ENCODE results near the gene HLA-DOA. TPM values are rescaled to one million over a fixed set of nuclear protein-coding genes. Genes with fewer than 3 reads are reported as not detected.

Gene HLA-DOA
- total and polyA plus RNA-seq, 4 donors = 0.69 to 3.0 (median 1.6) TPM

DNA sequence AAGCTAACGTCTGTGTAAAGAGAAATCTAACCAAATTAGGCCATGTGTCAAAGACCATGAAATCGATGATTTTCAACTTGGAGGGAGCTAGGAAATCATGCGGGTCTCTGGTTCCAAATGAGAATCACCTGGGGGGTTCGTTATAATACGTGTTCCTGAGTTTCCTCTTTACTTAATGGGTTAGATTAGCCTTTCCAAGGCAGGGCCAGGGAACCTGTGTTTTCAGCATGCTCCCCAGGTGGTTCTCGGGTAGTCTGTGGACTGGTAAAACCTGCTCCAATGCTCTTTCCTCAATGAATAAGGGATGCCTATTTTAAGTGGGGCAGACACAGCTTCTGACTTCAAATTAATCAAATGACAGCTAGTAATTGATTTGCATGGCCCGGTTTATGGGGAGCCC, 965 bp upstream of the HLA-DOA start:
- H3K4me3 ChIP-seq (ENCODE audit: low read depth in 1 of 3, low read length in 3 of 3) = no peak overlapping the region
- H3K4me1 ChIP-seq (ENCODE audit: control insufficient read depth in 4 of 4, insufficient read depth in 4 of 4, low read length in 3 of 4) = no peaks in the 10 kb centered on the region
- H3K36me3 ChIP-seq (ENCODE audit: control insufficient read depth in 4 of 4, insufficient read depth in 3 of 4, low read depth in 1 of 4, low read length in 3 of 4) = no peaks in the 10 kb centered on the region
- no peak overlapping the region for H3K9ac ChIP-seq (ENCODE audit: low read depth in 1 of 2, low read length in 2 of 2)
- H3K27ac ChIP-seq (ENCODE audit: low read depth in 1 of 2, low read length in 2 of 2) = no peak overlapping the region
- no peak for TF ChIP-seq HNF4A (conservative IDR thresholded peaks at IDR 0.05)
- no peak for TF ChIP-seq TAF1 (conservative IDR thresholded peaks at IDR 0.05)
- no peak for TF ChIP-seq HNF4G (IDR thresholded peaks at IDR 0.05)
- peaks cover 0 to 4% (median 0%) of the 10 kb centered on the region in 4 donors for H3K27me3 ChIP-seq (ENCODE audit: control insufficient read depth in 4 of 4, insufficient read depth in 4 of 4, low read length in 3 of 4)
- 64% methylated on average over 7 of the region's 7 CpGs for WGBS
- DNase-seq (ENCODE audit: low spot score) = no peak
- H3K9me3 ChIP-seq (ENCODE audit: control insufficient read depth in 4 of 4, low read length in 3 of 4) = no peaks in the 10 kb centered on the region

DNA sequence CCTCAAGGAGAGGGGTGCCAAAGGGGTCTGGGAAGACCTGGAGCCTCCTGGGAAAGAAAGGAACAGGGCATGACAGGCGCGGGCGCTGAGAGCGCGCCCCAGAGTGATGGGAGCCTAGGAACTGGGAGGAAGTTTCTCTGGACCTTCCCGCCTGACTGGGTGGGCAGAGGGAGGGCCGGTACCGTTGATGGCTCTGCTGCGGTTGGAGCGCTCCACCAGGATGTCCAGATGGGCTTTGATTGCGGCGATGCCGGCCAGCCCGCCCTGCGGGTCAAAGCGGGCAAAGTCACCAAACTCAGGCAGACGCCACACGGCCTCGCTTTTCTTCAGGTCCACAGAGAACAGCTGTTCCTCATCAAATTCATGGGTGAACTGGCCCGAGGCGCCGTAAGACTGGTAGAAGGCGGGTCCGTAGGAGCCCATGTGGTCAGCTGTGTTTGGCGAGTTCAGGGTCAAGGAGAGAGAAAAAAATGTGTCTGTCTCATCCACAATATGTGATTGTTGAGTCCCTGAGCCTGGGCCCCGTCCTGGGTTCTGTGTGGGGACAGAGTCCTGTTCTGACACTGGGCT, 1.5 kb downstream of the HLA-DOA start:
- Histone ChIP-seq H3K4me3 (ENCODE audit: low read depth in 1 of 3, low read length in 3 of 3) (no peak overlapping the region), H3K27me3 (ENCODE audit: control insufficient read depth in 4 of 4, insufficient read depth in 4 of 4, low read length in 3 of 4) (no peaks in the 10 kb centered on the region), H3K4me1 (ENCODE audit: control insufficient read depth in 4 of 4, insufficient read depth in 4 of 4, low read length in 3 of 4) (no peaks in the 10 kb centered on the region), H3K27ac (ENCODE audit: low read depth in 1 of 2, low read length in 2 of 2) (no peak overlapping the region), H3K9ac (ENCODE audit: low read depth in 1 of 2, low read length in 2 of 2) (no peak overlapping the region), H3K9me3 (ENCODE audit: control insufficient read depth in 4 of 4, low read length in 3 of 4) (no peaks in the 10 kb centered on the region), H3K36me3 (ENCODE audit: control insufficient read depth in 4 of 4, insufficient read depth in 3 of 4, low read depth in 1 of 4, low read length in 3 of 4) (no peaks in the 10 kb centered on the region)
- DNase-seq (ENCODE audit: low spot score) = no peak
- TF ChIP-seq JUND (IDR thresholded peaks at IDR 0.05) = no peak
- TF ChIP-seq MAX (IDR thresholded peaks at IDR 0.05) = no peak
- TF ChIP-seq RXRA (IDR thresholded peaks at IDR 0.05) = no peak
- no peak for TF ChIP-seq REST (IDR thresholded peaks at IDR 0.05)
- TF ChIP-seq RAD21 (IDR thresholded peaks at IDR 0.05) = no peak
- 88% methylated on average over 26 of the region's 26 CpGs for WGBS

- WGBS = 59% methylated on average over 6 of the region's 6 CpGs
- no peaks in the 10 kb centered on the region for H3K36me3 ChIP-seq (ENCODE audit: control insufficient read depth in 4 of 4, insufficient read depth in 3 of 4, low read depth in 1 of 4, low read length in 3 of 4)
- no peak for TF ChIP-seq TAF1 (conservative IDR thresholded peaks at IDR 0.05)
- TF ChIP-seq, protein P1, sequence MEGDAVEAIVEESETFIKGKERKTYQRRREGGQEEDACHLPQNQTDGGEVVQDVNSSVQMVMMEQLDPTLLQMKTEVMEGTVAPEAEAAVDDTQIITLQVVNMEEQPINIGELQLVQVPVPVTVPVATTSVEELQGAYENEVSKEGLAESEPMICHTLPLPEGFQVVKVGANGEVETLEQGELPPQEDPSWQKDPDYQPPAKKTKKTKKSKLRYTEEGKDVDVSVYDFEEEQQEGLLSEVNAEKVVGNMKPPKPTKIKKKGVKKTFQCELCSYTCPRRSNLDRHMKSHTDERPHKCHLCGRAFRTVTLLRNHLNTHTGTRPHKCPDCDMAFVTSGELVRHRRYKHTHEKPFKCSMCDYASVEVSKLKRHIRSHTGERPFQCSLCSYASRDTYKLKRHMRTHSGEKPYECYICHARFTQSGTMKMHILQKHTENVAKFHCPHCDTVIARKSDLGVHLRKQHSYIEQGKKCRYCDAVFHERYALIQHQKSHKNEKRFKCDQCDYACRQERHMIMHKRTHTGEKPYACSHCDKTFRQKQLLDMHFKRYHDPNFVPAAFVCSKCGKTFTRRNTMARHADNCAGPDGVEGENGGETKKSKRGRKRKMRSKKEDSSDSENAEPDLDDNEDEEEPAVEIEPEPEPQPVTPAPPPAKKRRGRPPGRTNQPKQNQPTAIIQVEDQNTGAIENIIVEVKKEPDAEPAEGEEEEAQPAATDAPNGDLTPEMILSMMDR (IDR thresholded peaks at IDR 0.05; ENCODE audit: low read depth, low read length, missing input control) = no peak
- TF ChIP-seq GABPA (IDR thresholded peaks at IDR 0.05 in 1 of 2, conservative IDR thresholded peaks at IDR 0.05 in 1 of 2) = no peak
- TF ChIP-seq JUND (IDR thresholded peaks at IDR 0.05) = no peak
- no peak for TF ChIP-seq RXRA (IDR thresholded peaks at IDR 0.05)
- TF ChIP-seq NR2F2 (IDR thresholded peaks at IDR 0.05) = no peak
- TF ChIP-seq YY1 (IDR thresholded peaks at IDR 0.05) = no peak
- no peak overlapping the region for H3K27ac ChIP-seq (ENCODE audit: low read depth in 1 of 2, low read length in 2 of 2)
- no peaks in the 10 kb centered on the region for H3K4me1 ChIP-seq (ENCODE audit: control insufficient read depth in 4 of 4, insufficient read depth in 4 of 4, low read length in 3 of 4)
- peaks cover 0 to 2% (median 0%) of the 10 kb centered on the region in 4 donors for H3K27me3 ChIP-seq (ENCODE audit: control insufficient read depth in 4 of 4, insufficient read depth in 4 of 4, low read length in 3 of 4)
- H3K4me3 ChIP-seq (ENCODE audit: low read depth in 1 of 3, low read length in 3 of 3) = no peak overlapping the region
- H3K9ac ChIP-seq (ENCODE audit: low read depth in 1 of 2, low read length in 2 of 2) = no peak overlapping the region
- no peaks in the 10 kb centered on the region for H3K9me3 ChIP-seq (ENCODE audit: control insufficient read depth in 4 of 4, low read length in 3 of 4)
- DNase-seq (ENCODE audit: low spot score) = no peak
These were observed 4.5 kb downstream of the HLA-DOA start for GRCh38 chr6:33004940-33005339.

All from liver (tissue), 9 donors.